Suprapubic skin (tissue), 4 donors: ENCODE results near the gene ZNF280B.

ENCODE experiments used
- CTCF ChIP-seq, 2 donors: fragments of 200-600 bp in 1 of 2; fragments of 450-650 bp in 1 of 2; sonication (generic) in 1 of 2; IDR thresholded peaks; one replicate each; pipeline ENCODE4 v1.5.1; 2016 to 2019; ENCODE audit warnings: antibody characterized with exemption in 2 of 2, mild to moderate bottlenecking in 1 of 2, moderate library complexity in 1 of 2
- EP300 ChIP-seq: sonication (generic); formaldehyde crosslinking; IDR thresholded peaks from one replicate; pipeline ENCODE4 v1.6.1; 2017; ENCODE audit warnings: antibody characterized with exemption
- POLR2AphosphoS5 ChIP-seq, 3 donors: sonication (generic); formaldehyde crosslinking; IDR thresholded peaks; one replicate each; pipeline ENCODE4 v1.6.1; 2017; ENCODE audit warnings: antibody characterized with exemption in 3 of 3

- TF ChIP-seq CTCF (IDR thresholded peaks at IDR 0.05): no peak
- no peak for TF ChIP-seq EP300
- TF ChIP-seq POLR2AphosphoS5 (IDR thresholded peaks at IDR 0.05): no peak
Measured at GRCh38 chr22:22507743-22508273, 734 bp downstream of the ZNF280B start.
